ENCODE results near the gene MLLT6. TPM values are rescaled to one million over a fixed set of nuclear protein-coding genes. Genes with fewer than 3 reads are reported as not detected.

The MLLT6 gene
- total RNA-seq, 4 donors from 2014 or later: 48.2 to 76.8 (median 56.3) TPM

- Histone ChIP-seq H3K27ac (peak overlapping the region in 3 of 4 donors; percentile 81 to 100 (median 86)), H3K27me3 (no peaks in the 10 kb centered on the region), H3K4me3 (no peak overlapping the region), H3K36me3 (peaks cover 0 to 73% of the 10 kb centered on the region in 2 donors), H3K9me3 (no peaks in the 10 kb centered on the region), H3K4me1 (peaks cover 45 to 48% of the 10 kb centered on the region in 2 donors)
- in situ Hi-C loops (cut with MboI; ENCODE audit: low sequenced_read_pairs in 4 of 4): no loop called here
- TF ChIP-seq CTCF (IDR thresholded peaks at IDR 0.05 in 4 of 5, conservative IDR thresholded peaks at IDR 0.05 in 1 of 5): no peak
- TF ChIP-seq POLR2A (IDR thresholded peaks at IDR 0.05): no peak
- ATAC-seq: no peak
- DNase-seq: no peak
- intact Hi-C loops (cut with DNase I; ENCODE audit: low total_unique reads): no loop called here
Measured at GRCh38 chr17:38713456-38714075, 8.5 kb downstream of the MLLT6 start.

- Histone ChIP-seq H3K4me3 (no peak overlapping the region), H3K36me3 (peaks cover 0 to 85% of the 10 kb centered on the region in 2 donors), H3K27ac (no peak overlapping the region), H3K27me3 (no peaks in the 10 kb centered on the region), H3K4me1 (peaks cover 26 to 29% of the 10 kb centered on the region in 2 donors), H3K9me3 (no peaks in the 10 kb centered on the region)
- TF ChIP-seq POLR2A (IDR thresholded peaks at IDR 0.05) (no peak), CTCF (IDR thresholded peaks at IDR 0.05 in 4 of 5, conservative IDR thresholded peaks at IDR 0.05 in 1 of 5) (no peak)
- ATAC-seq: no peak
- in situ Hi-C loops (cut with MboI; ENCODE audit: low sequenced_read_pairs in 4 of 4) (no loop called here), intact Hi-C loops (cut with DNase I; ENCODE audit: low total_unique reads) (no loop called here)
- no peak for DNase-seq
Measured at GRCh38 chr17:38715216-38715943, 10.3 kb downstream of the MLLT6 start.

GRCh38 chr17:38716368-38717005 is 11.4 kb downstream of the MLLT6 start:
- DNase-seq: no peak
- Histone ChIP-seq H3K36me3 (peaks cover 0 to 95% of the 10 kb centered on the region in 2 donors), H3K4me1 (peaks cover 15 to 18% of the 10 kb centered on the region in 2 donors), H3K27me3 (no peaks in the 10 kb centered on the region), H3K9me3 (no peaks in the 10 kb centered on the region), H3K4me3 (no peak overlapping the region), H3K27ac (no peak overlapping the region)
- no peak for TF ChIP-seq POLR2A (IDR thresholded peaks at IDR 0.05)
- no peak for TF ChIP-seq CTCF (IDR thresholded peaks at IDR 0.05 in 4 of 5, conservative IDR thresholded peaks at IDR 0.05 in 1 of 5)
- ATAC-seq: no peak
- in situ Hi-C loops (cut with MboI; ENCODE audit: low sequenced_read_pairs in 4 of 4) (no loop called here), intact Hi-C loops (cut with DNase I; ENCODE audit: low total_unique reads) (no loop called here)

- in situ Hi-C loops (cut with MboI; ENCODE audit: low sequenced_read_pairs in 4 of 4) (no loop called here), intact Hi-C loops (cut with DNase I; ENCODE audit: low total_unique reads) (no loop called here)
- ATAC-seq (no peak), DNase-seq (no peak)
- Histone ChIP-seq H3K4me1 (peaks cover 8 to 11% of the 10 kb centered on the region in 2 donors), H3K27ac (no peak overlapping the region), H3K27me3 (no peaks in the 10 kb centered on the region), H3K9me3 (no peaks in the 10 kb centered on the region), H3K36me3 (peaks cover 0 to 94% of the 10 kb centered on the region in 2 donors), H3K4me3 (no peak overlapping the region)
- TF ChIP-seq CTCF (IDR thresholded peaks at IDR 0.05 in 4 of 5, conservative IDR thresholded peaks at IDR 0.05 in 1 of 5) (no peak), POLR2A (IDR thresholded peaks at IDR 0.05) (no peak)
Measured at GRCh38 chr17:38717139-38717745, 12.2 kb downstream of the MLLT6 start.

Data from gastrocnemius medialis (tissue), 4 donors.